A673 (cell line): ENCODE results near the gene IL24. TPM values are rescaled to one million over a fixed set of nuclear protein-coding genes. Genes with fewer than 3 reads are reported as not detected.

Experiments
- BruUV-seq: library from RNA; stranded (reverse); fragments of 400-500 nt; replicated peaks from 2 replicates; lab custom pipeline; 2021; lab: Mats Ljungman, UMichigan
- CTCF ChIA-PET: fragments of 300-600 bp; sonication (Branson Sonifier 250); formaldehyde crosslinking; loops from one replicate; lab custom pipeline; 2022; ENCODE audit warnings: antibody characterized with exemption; lab: Charles Lee
- POLR2A ChIA-PET: fragments of 300-600 bp; sonication (Branson Sonifier 250); formaldehyde crosslinking; loops from one replicate; lab custom pipeline; 2022; ENCODE audit warnings: antibody characterized with exemption; ENCODE audit not compliant: low non-redundant PET; lab: Charles Lee
- DNase-seq: peaks from one replicate; pipeline ENCODE4 v3.0.0-alpha.2; 2015; ENCODE audit warnings: low spot score
- H3K27ac ChIP-seq: fragments of 200-600 bp; sonication (generic); 2 replicates; pipeline ENCODE4 v1.5.1; 2016; ENCODE audit warnings: mixed run types, low read depth, mild to moderate bottlenecking, mixed read lengths, antibody characterized with exemption, low read length; ENCODE audit not compliant: poor library complexity, severe bottlenecking
- H3K27me3 ChIP-seq: fragments of 200-600 bp; sonication (generic); replicated peaks from 2 replicates; pipeline ENCODE4 v1.6.1; 2017; ENCODE audit warnings: mixed run types, low read depth, mild to moderate bottlenecking, mixed read lengths, antibody characterized with exemption, low read length; ENCODE audit not compliant: insufficient read depth, poor library complexity
- H3K36me3 ChIP-seq: fragments of 200-600 bp; sonication (generic); 2 replicates; pipeline ENCODE4 v1.6.1; 2016; ENCODE audit warnings: mixed run types, mild to moderate bottlenecking, mixed read lengths, antibody characterized with exemption, low read length; ENCODE audit not compliant: insufficient read depth, poor library complexity, severe bottlenecking
- H3K4me1 ChIP-seq: fragments of 200-600 bp; sonication (generic); 2 replicates; pipeline ENCODE4 v1.6.1; 2017; ENCODE audit warnings: mixed run types, mild to moderate bottlenecking, mixed read lengths, antibody characterized with exemption, low read length; ENCODE audit not compliant: insufficient read depth, poor library complexity, severe bottlenecking
- H3K4me3 ChIP-seq: fragments of 200-600 bp; sonication (generic); 2 replicates; pipeline ENCODE4 v1.5.1; 2016; ENCODE audit warnings: low read depth, mixed run types, mild to moderate bottlenecking, mixed read lengths, low read length; ENCODE audit not compliant: poor library complexity, severe bottlenecking
- H3K9me3 ChIP-seq: fragments of 200-600 bp; sonication (generic); 2 replicates; pipeline ENCODE4 v1.6.1; 2016; ENCODE audit warnings: mixed run types, low read depth, mild to moderate bottlenecking, mixed read lengths, antibody characterized with exemption, low read length; ENCODE audit not compliant: poor library complexity, severe bottlenecking
- EZH2 ChIP-seq: fragments of 200-600 bp; sonication (generic); IDR thresholded peaks from 2 replicates; pipeline ENCODE4 v1.6.1; 2017; ENCODE audit warnings: borderline replicate concordance, low read depth, mild to moderate bottlenecking, mixed read lengths, antibody characterized with exemption, low read length; ENCODE audit not compliant: poor library complexity, severe bottlenecking
- intact Hi-C: fragments of 100-400 bp; cut with micrococcal nuclease; formaldehyde crosslinking; loops from one replicate; pipeline ENCODE4 v1.10.0; 2022; ENCODE audit not compliant: unreplicated experiment
- total RNA-seq: library from RNA; stranded (reverse); gene quantifications from 2 replicates; pipeline ENCODE4 v1.2.3, GENCODE V29; 2021
- TF ChIP-seq, protein P1 (sequence below): fragments of 300-800, 200-600 bp; sonication (generic); conservative IDR thresholded peaks from 2 replicates; pipeline ENCODE4 v1.5.1; 2017; ENCODE audit warnings: low read depth, mild to moderate bottlenecking, antibody characterized with exemption, low read length, moderate library complexity, mixed read lengths

Gene IL24
- total RNA-seq, 1 experiment from 2014 or later, result not detected

GRCh38 chr1:206946261-206946660 lies 49.0 kb downstream of the IL24 start, which contains the start of gene PIGR:
Gene PIGR (minus strand): TSS chr1:206946466. CDS start chr1:206940531, 5,935 bp downstream.
- POLR2A ChIA-PET, result no interaction called here
- CTCF ChIA-PET, result no interaction called here
- no peak within 1 kb of the TSS for H3K27ac ChIP-seq
- peaks cover 57% of the 10 kb centered on the region for H3K27me3 ChIP-seq
- no TSS peak for BruUV-seq
- H3K4me3 ChIP-seq, result no peak within 1 kb of the TSS
- H3K9me3 ChIP-seq, result no peaks in the 10 kb centered on the region
- H3K36me3 ChIP-seq, result no peaks in the 10 kb centered on the region
- no peaks in the 10 kb centered on the region for H3K4me1 ChIP-seq
- no peak for DNase-seq
- TF ChIP-seq EZH2, result no peak
- TF ChIP-seq, protein P1, sequence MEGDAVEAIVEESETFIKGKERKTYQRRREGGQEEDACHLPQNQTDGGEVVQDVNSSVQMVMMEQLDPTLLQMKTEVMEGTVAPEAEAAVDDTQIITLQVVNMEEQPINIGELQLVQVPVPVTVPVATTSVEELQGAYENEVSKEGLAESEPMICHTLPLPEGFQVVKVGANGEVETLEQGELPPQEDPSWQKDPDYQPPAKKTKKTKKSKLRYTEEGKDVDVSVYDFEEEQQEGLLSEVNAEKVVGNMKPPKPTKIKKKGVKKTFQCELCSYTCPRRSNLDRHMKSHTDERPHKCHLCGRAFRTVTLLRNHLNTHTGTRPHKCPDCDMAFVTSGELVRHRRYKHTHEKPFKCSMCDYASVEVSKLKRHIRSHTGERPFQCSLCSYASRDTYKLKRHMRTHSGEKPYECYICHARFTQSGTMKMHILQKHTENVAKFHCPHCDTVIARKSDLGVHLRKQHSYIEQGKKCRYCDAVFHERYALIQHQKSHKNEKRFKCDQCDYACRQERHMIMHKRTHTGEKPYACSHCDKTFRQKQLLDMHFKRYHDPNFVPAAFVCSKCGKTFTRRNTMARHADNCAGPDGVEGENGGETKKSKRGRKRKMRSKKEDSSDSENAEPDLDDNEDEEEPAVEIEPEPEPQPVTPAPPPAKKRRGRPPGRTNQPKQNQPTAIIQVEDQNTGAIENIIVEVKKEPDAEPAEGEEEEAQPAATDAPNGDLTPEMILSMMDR, result no peak
- intact Hi-C loops, result no loop called here

GRCh38 chr1:206947255-206947654 lies 50.0 kb downstream of the IL24 start:
- CTCF ChIA-PET, result no interaction called here

DNA sequence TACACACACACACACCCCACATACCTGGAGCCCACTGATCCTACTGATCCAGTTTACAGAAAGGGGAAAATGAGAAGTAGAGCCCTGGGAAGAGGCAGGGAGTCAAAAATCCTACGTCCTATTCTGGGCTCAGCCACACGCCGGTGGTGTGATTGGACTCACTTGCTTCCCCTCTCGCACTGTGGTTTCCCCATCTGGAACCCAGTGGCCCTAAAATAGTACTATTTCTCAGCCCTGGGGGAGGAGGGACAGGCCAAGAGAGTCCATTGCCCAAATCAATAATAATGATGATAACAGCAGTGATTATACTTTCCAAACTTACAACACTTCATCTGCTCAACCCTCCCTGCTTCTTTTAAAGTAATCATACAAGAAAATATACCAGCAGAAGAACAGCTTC lies 52.0 kb downstream of the IL24 start:
- BruUV-seq, result no TSS peak
- ChIA-PET POLR2A (no interaction called here), CTCF (no interaction called here)

More at GRCh38 chr1:206947255-206947654, 50.0 kb downstream of the IL24 start:
- no peak overlapping the region for H3K27ac ChIP-seq
- BruUV-seq, result no TSS peak
- H3K9me3 ChIP-seq, result no peaks in the 10 kb centered on the region
- H3K27me3 ChIP-seq, result peaks cover 54% of the 10 kb centered on the region
- H3K4me3 ChIP-seq, result no peak overlapping the region
- TF ChIP-seq, protein P1, result no peak
- no peak for TF ChIP-seq EZH2
- intact Hi-C loops, result no loop called here
- H3K4me1 ChIP-seq, result no peaks in the 10 kb centered on the region
- DNase-seq, result no peak
- POLR2A ChIA-PET, result no interaction called here
- no peaks in the 10 kb centered on the region for H3K36me3 ChIP-seq

More for the DNA sequence above, 52.0 kb downstream of the IL24 start:
- no peak for TF ChIP-seq EZH2
- TF ChIP-seq, protein P1, result no peak
- H3K36me3 ChIP-seq, result no peaks in the 10 kb centered on the region
- no peak for DNase-seq
- no peaks in the 10 kb centered on the region for H3K4me1 ChIP-seq
- intact Hi-C loops, result no loop called here
- peaks cover 36% of the 10 kb centered on the region for H3K27me3 ChIP-seq
- H3K27ac ChIP-seq, result no peak overlapping the region
- no peaks in the 10 kb centered on the region for H3K9me3 ChIP-seq
- no peak overlapping the region for H3K4me3 ChIP-seq
